Caco-2 (cell line): Measurements from ENCODE around the gene CKAP2L. TPM values are rescaled to one million over a fixed set of nuclear protein-coding genes. Genes with fewer than 3 reads are reported as not detected.

Experiments
- BruUV-seq: library from RNA; stranded (reverse); fragments of 400-500 nt; replicated peaks from 2 replicates; lab custom pipeline; 2021; lab: Mats Ljungman, UMichigan
- CTCF ChIA-PET: fragments of 300-600 bp; sonication (Branson Sonifier 250); formaldehyde crosslinking; loops from one replicate; lab custom pipeline; 2022; ENCODE audit warnings: antibody characterized with exemption; lab: Charles Lee
- POLR2A ChIA-PET: fragments of 300-600 bp; sonication (Branson Sonifier 250); formaldehyde crosslinking; loops from one replicate; lab custom pipeline; 2022; ENCODE audit warnings: antibody characterized with exemption; lab: Charles Lee
- DNase-seq, 2 experiments: peaks; one replicate each; pipeline versions ENCODE4 v3.0.0 to v3.0.0-alpha.2; 2020 to 2022
- H3K27me3 ChIP-seq: replicated peaks from 2 replicates; pipeline ENCODE4 v1.6.0; 2011; ENCODE audit warnings: low read length; ENCODE audit not compliant: control insufficient read depth, insufficient read depth
- H3K36me3 ChIP-seq: 2 replicates; pipeline ENCODE4 v1.5.1; 2011; ENCODE audit warnings: low read length; ENCODE audit not compliant: control insufficient read depth, insufficient read depth
- H3K4me1 ChIP-seq: fragments of 250-450 bp; sonication (Bioruptor Pico); 2 replicates; pipeline ENCODE4 v1.5.1; 2020; ENCODE audit warnings: mild to moderate bottlenecking
- H3K4me3 ChIP-seq: 2 replicates; pipeline ENCODE4 v1.5.1; 2011; ENCODE audit warnings: low read depth, mild to moderate bottlenecking, control low read depth, low read length
- H3K9me3 ChIP-seq: fragments of 250-450 bp; sonication (Bioruptor Pico); 2 replicates; pipeline ENCODE4 v1.5.1; 2020; ENCODE audit warnings: mild to moderate bottlenecking, moderate library complexity
- H3K27ac Mint-ChIP-seq: one replicate; pipeline ENCODE4 v1.8.0; 2022; ENCODE audit warnings: mixed read lengths; ENCODE audit not compliant: unreplicated experiment
- H3K27me3 Mint-ChIP-seq: one replicate; pipeline ENCODE4 v1.8.0; 2022; ENCODE audit warnings: mixed read lengths; ENCODE audit not compliant: insufficient read depth, unreplicated experiment
- H3K36me3 Mint-ChIP-seq: one replicate; pipeline ENCODE4 v1.8.0; 2022; ENCODE audit warnings: mild to moderate bottlenecking, mixed read lengths; ENCODE audit not compliant: insufficient read depth, unreplicated experiment
- H3K4me1 Mint-ChIP-seq: one replicate; pipeline ENCODE4 v1.8.0; 2022; ENCODE audit warnings: low read depth, mixed read lengths; ENCODE audit not compliant: unreplicated experiment
- H3K4me3 Mint-ChIP-seq: one replicate; pipeline ENCODE4 v1.8.0; 2022; ENCODE audit warnings: mild to moderate bottlenecking, moderate library complexity, mixed read lengths; ENCODE audit not compliant: unreplicated experiment
- H3K9me3 Mint-ChIP-seq: one replicate; pipeline ENCODE4 v1.8.0; 2022; ENCODE audit warnings: mixed read lengths; ENCODE audit not compliant: unreplicated experiment
- CTCF ChIP-seq, 2 experiments: fragments of 200-600 bp in 1 of 2; IDR thresholded peaks; 1 replicate in 1 of 2; 2 replicates in 1 of 2; pipeline versions ENCODE4 v1.5.1 to v1.8.0; 2011 to 2022; ENCODE audit warnings: antibody characterized with exemption in 1 of 2, control low read depth in 1 of 2, inconsistent platforms in 1 of 2, low read depth in 1 of 2, low read length in 1 of 2, mild to moderate bottlenecking in 1 of 2, moderate library complexity in 1 of 2; ENCODE audit not compliant: insufficient read depth in 1 of 2, severe bottlenecking in 1 of 2, unreplicated experiment in 1 of 2
- intact Hi-C: fragments of 100-400 bp; cut with micrococcal nuclease; formaldehyde crosslinking; loops from one replicate; pipeline ENCODE4 v1.10.0; 2022; ENCODE audit not compliant: unreplicated experiment
- total RNA-seq: library from RNA; stranded (reverse); gene quantifications from 2 replicates; pipeline ENCODE4 v1.2.3, GENCODE V29; 2022

The CKAP2L gene
- total RNA-seq, 1 experiment from 2014 or later, result 20.7 TPM

DNA sequence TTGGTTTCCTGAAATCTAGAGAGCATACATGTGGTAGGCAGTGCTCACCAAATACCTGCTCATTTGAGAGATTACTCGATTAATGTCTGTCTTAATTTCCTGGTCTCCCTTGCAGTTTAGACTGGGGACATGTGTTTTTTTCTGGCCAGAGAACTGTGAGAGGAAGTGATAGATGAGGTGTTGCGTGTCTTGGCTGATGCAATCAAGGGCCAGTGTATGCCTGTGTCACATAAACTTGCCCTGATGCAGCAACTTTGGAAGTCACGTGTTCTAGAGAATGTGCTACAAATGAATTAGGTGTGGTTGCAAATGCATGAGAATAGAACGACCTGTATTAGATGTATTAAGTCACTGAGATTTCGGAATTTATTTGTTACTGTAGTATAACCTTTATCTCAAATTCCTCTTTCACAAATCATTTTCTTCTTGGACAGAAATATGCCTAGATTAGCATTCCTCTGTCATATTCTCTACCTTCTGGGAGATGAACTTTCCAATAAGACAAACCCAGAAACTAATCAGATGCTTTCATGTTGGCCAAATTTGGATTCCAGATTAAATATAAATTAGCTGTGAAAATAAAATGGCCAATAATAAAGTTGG, 29.8 kb upstream of the CKAP2L start:
- Mint-ChIP-seq H3K27me3 (no peaks in the 10 kb centered on the region), H3K9me3 (peaks cover 28% of the 10 kb centered on the region), H3K36me3 (no peaks in the 10 kb centered on the region), H3K4me1 (peaks cover 32% of the 10 kb centered on the region), H3K4me3 (no peak overlapping the region), H3K27ac (no peak overlapping the region)
- H3K4me3 ChIP-seq, result no peak overlapping the region
- H3K36me3 ChIP-seq, result no peaks in the 10 kb centered on the region
- BruUV-seq, result no TSS peak
- CTCF ChIA-PET, result no interaction called here
- TF ChIP-seq CTCF (IDR thresholded peaks at IDR 0.05; ENCODE audit: insufficient read depth in 1 of 2, low read depth in 1 of 2, low read length in 1 of 2, severe bottlenecking in 1 of 2, unreplicated experiment in 1 of 2), result no peak
- H3K27me3 ChIP-seq, result no peaks in the 10 kb centered on the region
- intact Hi-C loops, result no loop called here
- H3K9me3 ChIP-seq, result no peaks in the 10 kb centered on the region
- H3K4me1 ChIP-seq, result peaks cover 31% of the 10 kb centered on the region
- peak; percentile 32 to 55 for DNase-seq
- POLR2A ChIA-PET, result no interaction called here

GRCh38 chr2:112793449-112793978, 29.1 kb upstream of the CKAP2L start:
- H3K27me3 Mint-ChIP-seq, result no peaks in the 10 kb centered on the region
- no peak overlapping the region for H3K4me3 Mint-ChIP-seq
- no peak for DNase-seq
- peak overlapping the region; percentile 64 for H3K27ac Mint-ChIP-seq
- peaks cover 32% of the 10 kb centered on the region for H3K4me1 Mint-ChIP-seq
- Histone ChIP-seq H3K9me3 (no peaks in the 10 kb centered on the region), H3K36me3 (no peaks in the 10 kb centered on the region), H3K27me3 (no peaks in the 10 kb centered on the region), H3K4me1 (peaks cover 31% of the 10 kb centered on the region), H3K4me3 (no peak overlapping the region)
- no TSS peak for BruUV-seq
- intact Hi-C loops, result no loop called here
- TF ChIP-seq CTCF (IDR thresholded peaks at IDR 0.05; ENCODE audit: insufficient read depth in 1 of 2, low read depth in 1 of 2, low read length in 1 of 2, severe bottlenecking in 1 of 2, unreplicated experiment in 1 of 2), result no peak
- CTCF ChIA-PET, result no interaction called here
- POLR2A ChIA-PET, result no interaction called here
- peaks cover 28% of the 10 kb centered on the region for H3K9me3 Mint-ChIP-seq
- no peaks in the 10 kb centered on the region for H3K36me3 Mint-ChIP-seq

DNA sequence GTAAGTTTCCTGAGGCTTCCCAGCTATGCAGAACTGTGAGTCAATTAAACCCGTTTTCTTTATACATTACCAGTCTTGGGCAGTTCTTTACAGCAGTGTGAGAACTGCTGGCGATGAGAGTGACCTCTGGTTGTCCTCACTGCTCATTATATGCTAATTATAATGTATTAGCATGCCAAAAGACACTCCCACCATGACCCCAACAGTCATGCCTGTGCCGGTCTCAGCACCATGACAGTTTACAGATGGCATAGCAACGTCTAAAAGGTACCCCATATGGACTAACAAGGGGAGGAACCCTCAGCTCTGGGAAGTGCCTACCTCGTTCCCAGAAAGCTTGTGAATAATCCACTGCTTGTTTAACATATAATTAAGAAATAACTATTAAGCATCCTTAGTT, 28.0 kb upstream of the CKAP2L start:
- H3K4me1 Mint-ChIP-seq, result peaks cover 32% of the 10 kb centered on the region
- CTCF ChIA-PET, result no interaction called here
- Histone ChIP-seq H3K4me1 (peaks cover 31% of the 10 kb centered on the region), H3K36me3 (no peaks in the 10 kb centered on the region), H3K4me3 (no peak overlapping the region), H3K27me3 (no peaks in the 10 kb centered on the region), H3K9me3 (no peaks in the 10 kb centered on the region)
- H3K27me3 Mint-ChIP-seq, result no peaks in the 10 kb centered on the region
- no peaks in the 10 kb centered on the region for H3K36me3 Mint-ChIP-seq
- no TSS peak for BruUV-seq
- POLR2A ChIA-PET, result no interaction called here
- no peak for DNase-seq
- intact Hi-C loops, result no loop called here
- no peak for TF ChIP-seq CTCF (IDR thresholded peaks at IDR 0.05; ENCODE audit: insufficient read depth in 1 of 2, low read depth in 1 of 2, low read length in 1 of 2, severe bottlenecking in 1 of 2, unreplicated experiment in 1 of 2)
- H3K4me3 Mint-ChIP-seq, result no peak overlapping the region
- peaks cover 28% of the 10 kb centered on the region for H3K9me3 Mint-ChIP-seq
- no peak overlapping the region for H3K27ac Mint-ChIP-seq
